Fibroblast of lung (primary cell): ENCODE measurements around the gene TBC1D9.

ENCODE experiments used
- EZH2 ChIP-seq: IDR thresholded peaks from 2 replicates; pipeline ENCODE4 v1.5.1; 2012; ENCODE audit warnings: low read length, control low read depth, mild to moderate bottlenecking; ENCODE audit errors: missing control alignments
- TF ChIP-seq, protein P1 (sequence below), 2 donors: IDR thresholded peaks in 1 of 2; conservative IDR thresholded peaks in 1 of 2; 1 replicate in 1 of 2; 2 replicates in 1 of 2; pipeline ENCODE4 v1.5.1; 2011 to 2012; ENCODE audit warnings: low read length in 2 of 2, control low read depth in 1 of 2, inconsistent platforms in 1 of 2, low read depth in 1 of 2, mild to moderate bottlenecking in 1 of 2

DNA sequence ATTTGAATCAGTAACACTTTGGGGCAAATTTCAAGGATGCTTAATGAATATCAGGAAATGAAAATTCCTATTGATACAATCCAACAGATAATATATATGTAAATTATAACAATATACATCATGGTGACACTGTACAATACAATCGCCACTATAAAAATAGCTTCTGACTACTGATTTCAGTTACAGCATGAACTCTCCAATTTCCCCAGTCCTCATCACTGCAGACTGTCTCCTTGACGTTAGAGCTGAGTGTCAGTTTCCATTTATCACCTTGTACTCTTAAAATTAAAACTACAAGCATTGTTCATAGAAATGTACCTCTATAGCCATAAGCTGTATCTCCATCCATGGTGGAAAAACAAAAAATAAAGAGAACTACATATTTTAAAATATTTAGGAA lies 23.4 kb downstream of the TBC1D9 start:
- TF ChIP-seq, protein P1, sequence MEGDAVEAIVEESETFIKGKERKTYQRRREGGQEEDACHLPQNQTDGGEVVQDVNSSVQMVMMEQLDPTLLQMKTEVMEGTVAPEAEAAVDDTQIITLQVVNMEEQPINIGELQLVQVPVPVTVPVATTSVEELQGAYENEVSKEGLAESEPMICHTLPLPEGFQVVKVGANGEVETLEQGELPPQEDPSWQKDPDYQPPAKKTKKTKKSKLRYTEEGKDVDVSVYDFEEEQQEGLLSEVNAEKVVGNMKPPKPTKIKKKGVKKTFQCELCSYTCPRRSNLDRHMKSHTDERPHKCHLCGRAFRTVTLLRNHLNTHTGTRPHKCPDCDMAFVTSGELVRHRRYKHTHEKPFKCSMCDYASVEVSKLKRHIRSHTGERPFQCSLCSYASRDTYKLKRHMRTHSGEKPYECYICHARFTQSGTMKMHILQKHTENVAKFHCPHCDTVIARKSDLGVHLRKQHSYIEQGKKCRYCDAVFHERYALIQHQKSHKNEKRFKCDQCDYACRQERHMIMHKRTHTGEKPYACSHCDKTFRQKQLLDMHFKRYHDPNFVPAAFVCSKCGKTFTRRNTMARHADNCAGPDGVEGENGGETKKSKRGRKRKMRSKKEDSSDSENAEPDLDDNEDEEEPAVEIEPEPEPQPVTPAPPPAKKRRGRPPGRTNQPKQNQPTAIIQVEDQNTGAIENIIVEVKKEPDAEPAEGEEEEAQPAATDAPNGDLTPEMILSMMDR (conservative IDR thresholded peaks at IDR 0.05 in 1 of 2, IDR thresholded peaks at IDR 0.05 in 1 of 2; ENCODE audit: low read depth in 1 of 2, low read length in 2 of 2): no peak
- TF ChIP-seq EZH2: no peak
